Measurements from ENCODE around the gene FRMD3. TPM values are rescaled to one million over a fixed set of nuclear protein-coding genes. Genes with fewer than 3 reads are reported as not detected.
"Not testable (repeated sequence)": the region's sequence is repeated elsewhere in the genome, so short reads cannot be mapped to it uniquely, and the experiment has no call there.

The FRMD3 gene
- total RNA-seq, 4 donors from 2014 or later: 2.2 to 5.8 (median 4.4) TPM

GRCh38 chr9:83372957-83373356 is 165.2 kb downstream of the FRMD3 start:
- 62 to 65% methylated on average over 5 of the region's 5 CpGs for WGBS, 2 donors
- DNase-seq (ENCODE audit: low spot score in 2 of 2): no peak
- intact Hi-C loops (cut with DNase I; ENCODE audit: low total_unique reads): no loop called here
- TF ChIP-seq POLR2A (IDR thresholded peaks at IDR 0.05) (no peak), CTCF (IDR thresholded peaks at IDR 0.05) (no peak)
- H3K4me3 ChIP-seq (ENCODE audit: low read depth, poor library complexity, severe bottlenecking): no peak overlapping the region

- 19 to 43% methylated on average over 2 of the region's 2 CpGs for WGBS, 2 donors
- H3K4me3 ChIP-seq (ENCODE audit: low read depth, poor library complexity, severe bottlenecking): no peak overlapping the region
- no peak for DNase-seq (ENCODE audit: low spot score in 2 of 2)
- intact Hi-C loops (cut with DNase I; ENCODE audit: low total_unique reads): no loop called here
- TF ChIP-seq CTCF (IDR thresholded peaks at IDR 0.05): no peak
- TF ChIP-seq POLR2A (IDR thresholded peaks at IDR 0.05): no peak
Observed at GRCh38 chr9:83367326-83367725, 170.9 kb downstream of the FRMD3 start.

GRCh38 chr9:83362341-83362995 is 175.7 kb downstream of the FRMD3 start:
- intact Hi-C loops (cut with DNase I; ENCODE audit: low total_unique reads): no loop called here
- no peak for DNase-seq (ENCODE audit: low spot score in 2 of 2)
- no peak overlapping the region for H3K4me3 ChIP-seq (ENCODE audit: low read depth, poor library complexity, severe bottlenecking)

GRCh38 chr9:83359039-83359438 is 179.2 kb downstream of the FRMD3 start:
- no peak overlapping the region for H3K4me3 ChIP-seq (ENCODE audit: low read depth, poor library complexity, severe bottlenecking)
- 73 to 80% methylated on average over 3 of the region's 3 CpGs for WGBS, 2 donors
- TF ChIP-seq CTCF (IDR thresholded peaks at IDR 0.05) (no peak), POLR2A (IDR thresholded peaks at IDR 0.05) (no peak)
- no peak for DNase-seq (ENCODE audit: low spot score in 2 of 2)
- intact Hi-C loops (cut with DNase I; ENCODE audit: low total_unique reads): no loop called here

More at GRCh38 chr9:83362341-83362995, 175.7 kb downstream of the FRMD3 start:
- TF ChIP-seq POLR2A (IDR thresholded peaks at IDR 0.05) (no peak), CTCF (IDR thresholded peaks at IDR 0.05) (no peak)

GRCh38 chr9:83358493-83358892 is 179.7 kb downstream of the FRMD3 start:
- intact Hi-C loops (cut with DNase I; ENCODE audit: low total_unique reads); H3K4me3 ChIP-seq (ENCODE audit: low read depth, poor library complexity, severe bottlenecking); DNase-seq (ENCODE audit: low spot score in 2 of 2): not testable (repeated sequence)
- WGBS, 2 donors: 95% methylated on average over 4 of the region's 4 CpGs

- no peak overlapping the region for H3K4me3 ChIP-seq (ENCODE audit: low read depth, poor library complexity, severe bottlenecking)
- 61 to 65% methylated on average over 2 of the region's 2 CpGs for WGBS, 2 donors
- intact Hi-C loops (cut with DNase I; ENCODE audit: low total_unique reads): no loop called here
- no peak for DNase-seq (ENCODE audit: low spot score in 2 of 2)
- TF ChIP-seq CTCF (IDR thresholded peaks at IDR 0.05) (no peak), POLR2A (IDR thresholded peaks at IDR 0.05) (no peak)
Observed at GRCh38 chr9:83355729-83356151, 182.5 kb downstream of the FRMD3 start.

Data from lower leg skin (tissue), 4 donors.